ENCODE results near the gene SNAP29. TPM values are rescaled to one million over a fixed set of nuclear protein-coding genes. Genes with fewer than 3 reads are reported as not detected.
"Not testable (repeated sequence)": the region's sequence is repeated elsewhere in the genome, so short reads cannot be mapped to it uniquely, and the experiment has no call there.

The SNAP29 gene
- total RNA-seq, 1 donor from 2014 or later: 15.0 TPM

GRCh38 chr22:20903093-20903492, 44.3 kb downstream of the SNAP29 start:
- peaks cover 3% of the 10 kb centered on the region for H3K27me3 Mint-ChIP-seq (ENCODE audit: low read depth)
- no peak for TF ChIP-seq CTCF (IDR thresholded peaks at IDR 0.05; ENCODE audit: unreplicated experiment)
- H3K36me3 Mint-ChIP-seq: no peaks in the 10 kb centered on the region
- DNase-seq (ENCODE audit: low spot score in 2 of 2, unreplicated experiment in 2 of 2): no peak
- no peaks in the 10 kb centered on the region for H3K9me3 Mint-ChIP-seq
- H3K4me3 Mint-ChIP-seq: no peak overlapping the region
- H3K4me1 Mint-ChIP-seq: no peaks in the 10 kb centered on the region
- no peak overlapping the region for H3K27ac Mint-ChIP-seq

GRCh38 chr22:20904008-20904979, 45.5 kb downstream of the SNAP29 start:
- no peak overlapping the region for H3K27ac Mint-ChIP-seq
- no peaks in the 10 kb centered on the region for H3K9me3 Mint-ChIP-seq
- H3K36me3 Mint-ChIP-seq: no peaks in the 10 kb centered on the region
- no peak for TF ChIP-seq CTCF (IDR thresholded peaks at IDR 0.05; ENCODE audit: unreplicated experiment)
- peaks cover 3% of the 10 kb centered on the region for H3K27me3 Mint-ChIP-seq (ENCODE audit: low read depth)
- no peak overlapping the region for H3K4me3 Mint-ChIP-seq
- H3K4me1 Mint-ChIP-seq: no peaks in the 10 kb centered on the region
- DNase-seq (ENCODE audit: low spot score in 2 of 2, unreplicated experiment in 2 of 2): no peak

- no peak overlapping the region for H3K27ac Mint-ChIP-seq
- H3K4me3 Mint-ChIP-seq: no peak overlapping the region
- no peaks in the 10 kb centered on the region for H3K4me1 Mint-ChIP-seq
- no peak for TF ChIP-seq CTCF (IDR thresholded peaks at IDR 0.05; ENCODE audit: unreplicated experiment)
- peaks cover 3% of the 10 kb centered on the region for H3K27me3 Mint-ChIP-seq (ENCODE audit: low read depth)
- no peaks in the 10 kb centered on the region for H3K36me3 Mint-ChIP-seq
- H3K9me3 Mint-ChIP-seq: no peaks in the 10 kb centered on the region
- DNase-seq (ENCODE audit: low spot score in 2 of 2, unreplicated experiment in 2 of 2): no peak
Observed at GRCh38 chr22:20904980-20905355, 46.2 kb downstream of the SNAP29 start.

GRCh38 chr22:20905415-20906386, 46.9 kb downstream of the SNAP29 start:
- no peaks in the 10 kb centered on the region for H3K4me1 Mint-ChIP-seq
- TF ChIP-seq CTCF (IDR thresholded peaks at IDR 0.05; ENCODE audit: unreplicated experiment): no peak

GRCh38 chr22:20906387-20906767, 47.6 kb downstream of the SNAP29 start:
- Mint-ChIP-seq H3K27ac (no peak overlapping the region), H3K9me3 (no peaks in the 10 kb centered on the region), H3K4me1 (no peaks in the 10 kb centered on the region), H3K4me3 (no peak overlapping the region), H3K27me3 (ENCODE audit: low read depth) (peaks cover 3% of the 10 kb centered on the region), H3K36me3 (no peaks in the 10 kb centered on the region)
- DNase-seq (ENCODE audit: low spot score in 2 of 2, unreplicated experiment in 2 of 2): no peak
- no peak for TF ChIP-seq CTCF (IDR thresholded peaks at IDR 0.05; ENCODE audit: unreplicated experiment)

More at GRCh38 chr22:20905415-20906386, 46.9 kb downstream of the SNAP29 start:
- no peak for DNase-seq (ENCODE audit: low spot score in 2 of 2, unreplicated experiment in 2 of 2)
- Mint-ChIP-seq H3K36me3 (no peaks in the 10 kb centered on the region), H3K9me3 (no peaks in the 10 kb centered on the region), H3K27ac (no peak overlapping the region), H3K4me3 (no peak overlapping the region), H3K27me3 (ENCODE audit: low read depth) (peaks cover 3% of the 10 kb centered on the region)

GRCh38 chr22:20908717-20909116, 49.9 kb downstream of the SNAP29 start:
- H3K9me3 Mint-ChIP-seq; H3K27ac Mint-ChIP-seq; DNase-seq (ENCODE audit: low spot score in 2 of 2, unreplicated experiment in 2 of 2); H3K4me1 Mint-ChIP-seq; H3K27me3 Mint-ChIP-seq (ENCODE audit: low read depth); H3K4me3 Mint-ChIP-seq; H3K36me3 Mint-ChIP-seq: not testable (repeated sequence)

All from mesothelial cell of epicardium (in vitro differentiated cells).